ENCODE data around the gene C3orf22. TPM values are rescaled to one million over a fixed set of nuclear protein-coding genes. Genes with fewer than 3 reads are reported as not detected.

The C3orf22 gene
- total and polyA plus RNA-seq, 9 of the 15 experiments (the other 6 are each of a cell fraction or from before 2014, with no cell fraction given) = not detected

DNA sequence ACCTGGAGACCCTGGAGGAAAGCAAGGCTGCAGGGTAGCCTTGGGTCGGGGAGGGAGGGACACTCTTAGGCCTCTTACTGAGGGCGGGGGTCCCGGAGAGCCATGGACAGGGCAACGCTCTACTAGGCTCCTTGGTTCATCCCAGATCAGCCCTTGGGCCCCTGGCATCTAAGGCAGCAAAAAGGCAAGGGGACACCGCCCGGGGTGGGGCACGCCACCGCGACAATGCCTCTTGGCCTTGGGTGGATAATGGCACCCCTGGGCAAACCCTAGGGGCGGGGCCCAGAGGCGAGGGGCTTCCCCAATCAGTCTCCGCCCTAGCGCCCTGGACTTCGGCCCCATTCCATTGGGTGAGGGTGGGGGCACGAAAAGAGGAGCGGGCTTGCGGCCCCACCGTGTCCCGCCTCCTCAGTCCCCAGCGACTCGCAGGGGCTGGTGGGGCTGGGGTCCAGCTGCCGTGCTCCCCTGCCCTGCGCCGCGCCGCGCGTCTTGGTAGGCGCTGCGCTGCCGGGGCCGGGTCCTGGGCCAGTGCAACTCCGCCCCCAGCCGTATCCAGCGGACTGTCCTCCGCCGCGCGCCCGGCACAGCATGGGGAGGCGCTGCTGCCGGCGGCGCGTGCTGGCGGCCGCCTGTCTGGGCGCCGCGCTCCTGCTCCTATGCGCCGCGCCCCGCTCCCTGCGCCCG, 34.8 kb downstream of the C3orf22 start, which contains the start of gene CHST13:
CHST13 (plus strand) TSS at position 411 of the 684 bp plus-strand sequence; CDS start at position 589, 178 bp downstream.
- Histone ChIP-seq H3K27ac (ENCODE audit: extremely low read depth, low read depth, low read length) (no peak within 1 kb of the TSS), H3K27me3 (ENCODE audit: control insufficient read depth in 2 of 2, insufficient read depth in 2 of 2, low read length in 2 of 2) (peaks cover 0 to 11% of the 10 kb centered on the region in 2 experiments; a peak in 2 of 5 replicates), H3K9me3 (replicated peaks; ENCODE audit: control insufficient read depth, insufficient read depth, low read depth, low read length) (no peaks in the 10 kb centered on the region), H3K36me3 (ENCODE audit: control insufficient read depth, insufficient read depth, low read length) (no peaks in the 10 kb centered on the region), H3K4me3 (peak within 1 kb of the TSS; percentile 11; the same call in 1 of the 2 replicates), H2AFZ (ENCODE audit: low read depth, low read length) (peak within 1 kb of the TSS; percentile 55; the same call in 1 of the 2 replicates), H3K4me2 (ENCODE audit: insufficient read depth, low read length) (peak within 1 kb of the TSS; percentile 5), H3K79me2 (ENCODE audit: control insufficient read depth, insufficient read depth, low read length) (no peaks in the 10 kb centered on the region), H3K9me1 (ENCODE audit: control insufficient read depth, insufficient read depth, low read length) (no peaks in the 10 kb centered on the region), H3K4me1 (replicated peaks in 1 of 2; ENCODE audit: control insufficient read depth in 2 of 2, insufficient read depth in 2 of 2, low read length in 2 of 2) (peaks cover 0 to 12% of the 10 kb centered on the region in 2 experiments; a peak in 2 of 5 replicates), H4K20me1 (replicated peaks; ENCODE audit: control insufficient read depth, insufficient read depth, low read length) (peaks cover 3% of the 10 kb centered on the region; the same call in 1 of the 2 replicates), H3K9ac (ENCODE audit: insufficient read depth in 1 of 2, low read depth in 2 of 2, low read length in 2 of 2) (no peak within 1 kb of the TSS)
- peak; percentile 34 to 52 (median 42) for DNase-seq (ENCODE audit: extremely low read depth in 1 of 4, low spot score in 3 of 4)
- 7% methylated on average over 37 of the region's 56 CpGs for WGBS (ENCODE audit: insufficient coverage, low coverage, missing lambda C conversion rate)
- in situ Hi-C loops (cut with MboI) (no loop called here), intact Hi-C loops (cut with micrococcal nuclease) (loop anchor here (10.0 kb wide), 2 partner anchors 141 to 221 kb away; no protein-coding TSS in a partner anchor)
- FAIRE-seq = no peak
- BruUV-seq (replicated peaks) = no TSS peak
- CTCF ChIA-PET (ENCODE audit: low intra/inter-chr PET ratio) = interaction anchor here (0.7 kb wide), 1 partner anchor 459 kb away, joined by 3 read pairs; no protein-coding TSS in a partner anchor
- peak; percentile 87 for ATAC-seq
- POLR2A ChIA-PET = interaction anchor here (0.6 kb wide), 1 partner anchor 58 kb away, joined by 3 read pairs; no protein-coding TSS in a partner anchor
- TF ChIP-seq THRAP3 (IDR thresholded peaks at IDR 0.05; ENCODE audit: borderline replicate concordance) (no peak), RBFOX2 (IDR thresholded peaks at IDR 0.05; ENCODE audit: low read depth, low read length) (peak; percentile 37; the same call in 1 of the 2 replicates), ZFP36 (IDR thresholded peaks at IDR 0.05; ENCODE audit: low read depth, low read length, partially characterized antibody) (no peak), EZH2 (IDR thresholded peaks at IDR 0.05; ENCODE audit: borderline replicate concordance, low read depth, low read length) (no peak), KDM5B (IDR thresholded peaks at IDR 0.05; ENCODE audit: insufficient replicate concordance, low read depth, low read length) (no peak), BACH1 (tag; IDR thresholded peaks at IDR 0.05) (no peak), ZNF511 (CRISPR knock-in tag; IDR thresholded peaks at IDR 0.05) (no peak), TRIM24 (IDR thresholded peaks at IDR 0.05) (no peak), CTBP1 (IDR thresholded peaks at IDR 0.05; ENCODE audit: borderline replicate concordance) (peak; percentile 49; the same call in 1 of the 2 replicates), CXXC5 (CRISPR knock-in tag; IDR thresholded peaks at IDR 0.05) (peak; percentile 19; the same call in 1 of the 2 replicates), FOSL1 (tag; conservative IDR thresholded peaks at IDR 0.05) (no peak), L3MBTL2 (IDR thresholded peaks at IDR 0.05) (0 out of 2 replicates have a peak, but pooled peaks have one; percentile 19), JUNB (CRISPR knock-in tag; conservative IDR thresholded peaks at IDR 0.05) (no peak), RBM25 (IDR thresholded peaks at IDR 0.05; ENCODE audit: low read depth, low read length, severe bottlenecking) (no peak), HEY1 (CRISPR knock-in tag; IDR thresholded peaks at IDR 0.05; ENCODE audit: borderline replicate concordance) (no peak), ZNF280B (CRISPR knock-in tag; IDR thresholded peaks at IDR 0.05) (no peak)
- TF ChIP-seq, protein P1, sequence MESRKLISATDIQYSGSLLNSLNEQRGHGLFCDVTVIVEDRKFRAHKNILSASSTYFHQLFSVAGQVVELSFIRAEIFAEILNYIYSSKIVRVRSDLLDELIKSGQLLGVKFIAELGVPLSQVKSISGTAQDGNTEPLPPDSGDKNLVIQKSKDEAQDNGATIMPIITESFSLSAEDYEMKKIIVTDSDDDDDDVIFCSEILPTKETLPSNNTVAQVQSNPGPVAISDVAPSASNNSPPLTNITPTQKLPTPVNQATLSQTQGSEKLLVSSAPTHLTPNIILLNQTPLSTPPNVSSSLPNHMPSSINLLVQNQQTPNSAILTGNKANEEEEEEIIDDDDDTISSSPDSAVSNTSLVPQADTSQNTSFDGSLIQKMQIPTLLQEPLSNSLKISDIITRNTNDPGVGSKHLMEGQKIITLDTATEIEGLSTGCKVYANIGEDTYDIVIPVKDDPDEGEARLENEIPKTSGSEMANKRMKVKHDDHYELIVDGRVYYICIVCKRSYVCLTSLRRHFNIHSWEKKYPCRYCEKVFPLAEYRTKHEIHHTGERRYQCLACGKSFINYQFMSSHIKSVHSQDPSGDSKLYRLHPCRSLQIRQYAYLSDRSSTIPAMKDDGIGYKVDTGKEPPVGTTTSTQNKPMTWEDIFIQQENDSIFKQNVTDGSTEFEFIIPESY (CRISPR knock-in tag; IDR thresholded peaks at IDR 0.05) = no peak

Data from K562 (cell line).